ENCODE results near the gene TFIP11.

- no peak for TF ChIP-seq CTCF (IDR thresholded peaks at IDR 0.05; ENCODE audit: low read depth, low read length)
- TF ChIP-seq POLR2A (IDR thresholded peaks at IDR 0.05; ENCODE audit: extremely low read depth, insufficient read length) = no peak
- TF ChIP-seq MAX (IDR thresholded peaks at IDR 0.05; ENCODE audit: low read depth, low read length) = no peak
- no peak for TF ChIP-seq MYC (IDR thresholded peaks at IDR 0.05; ENCODE audit: low read depth, low read length)
Measured at GRCh38 chr22:26559961-26560575, 47.8 kb upstream of the TFIP11 start.

Measured in NB4 (cell line).